ENCODE measurements around the gene OXSM. TPM values are rescaled to one million over a fixed set of nuclear protein-coding genes. Genes with fewer than 3 reads are reported as not detected.
A peak's percentile ranks its signal among the peaks of the same experiment; 100 is the strongest.

The OXSM gene
- total RNA-seq, 1 experiment from 2014 or later: 17.7 TPM

DNA sequence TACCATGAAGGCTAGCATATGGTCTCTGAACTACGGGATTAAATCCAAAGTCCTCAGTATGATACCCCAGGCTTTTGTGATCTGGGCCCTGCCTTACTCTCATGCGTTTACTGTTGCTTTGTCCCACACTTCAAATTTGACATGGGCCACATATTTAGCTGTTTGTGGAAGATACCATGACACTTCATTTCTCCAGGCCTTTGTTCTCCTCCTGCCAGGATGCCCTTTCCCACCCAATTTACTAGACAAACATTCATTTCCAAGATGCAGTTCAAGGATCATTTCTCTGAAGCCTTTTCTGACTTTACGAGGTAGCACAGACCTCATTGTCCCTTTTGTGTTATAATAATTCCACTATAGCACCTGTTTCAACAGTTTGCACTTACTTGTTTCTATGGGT is 2.2 kb upstream of the OXSM start:
- Histone ChIP-seq H4K20me1 (ENCODE audit: insufficient read depth) (no peaks in the 10 kb centered on the region), H3K9ac (ENCODE audit: low read length) (no peak overlapping the region), H3K36me3 (ENCODE audit: control insufficient read depth in 1 of 2, insufficient read depth in 2 of 2, low read length in 2 of 2) (no peaks in the 10 kb centered on the region), H3K27me3 (ENCODE audit: insufficient read depth, low read length) (no peaks in the 10 kb centered on the region), H3K79me2 (ENCODE audit: insufficient read depth, low read length) (peaks cover 26% of the 10 kb centered on the region), H3K9me2 (ENCODE audit: insufficient read depth) (no peaks in the 10 kb centered on the region), H2AFZ (ENCODE audit: low read depth, low read length, poor library complexity, severe bottlenecking) (no peak overlapping the region), H3K4me3 (replicated peaks in 1 of 2; ENCODE audit: low read depth in 1 of 2, low read length in 2 of 2) (no peak overlapping the region), H3K27ac (ENCODE audit: low read depth, low read length) (no peak overlapping the region), H3K9me3 (ENCODE audit: control insufficient read depth in 1 of 2, insufficient read depth in 1 of 2, low read depth in 1 of 2, low read length in 2 of 2) (no peaks in the 10 kb centered on the region), H3K4me1 (ENCODE audit: control insufficient read depth in 1 of 2, insufficient read depth in 2 of 2, low read length in 2 of 2) (peaks cover 3 to 25% of the 10 kb centered on the region in 2 experiments; a peak in 2 of 4 replicates), H3K4me2 (ENCODE audit: low read length) (no peak overlapping the region)
- ChIA-PET RAD21 (ENCODE audit: low non-redundant PET in 1 of 2, low total read pairs in 2 of 2, uncharacterized antibody in 2 of 2, unreplicated experiment in 2 of 2) (no interaction called here), CTCF (no interaction called here), POLR2A (no interaction called here)
- BruUV-seq (replicated peaks): no TSS peak
- intact Hi-C loops (cut with micrococcal nuclease): loop anchor here (2.0 kb wide), 1 partner anchor 123 kb away; the partner anchor contains the start of gene TOP2B
- ATAC-seq (no peak), DNase-seq (ENCODE audit: low read depth, low spot score) (no peak)
- TF ChIP-seq TCF7L2 (IDR thresholded peaks at IDR 0.05; ENCODE audit: borderline replicate concordance, extremely low read depth, insufficient read depth, insufficient read length) (no peak), JUND (IDR thresholded peaks at IDR 0.05) (no peak), ZFX (IDR thresholded peaks at IDR 0.05) (no peak), CBX3 (IDR thresholded peaks at IDR 0.05; ENCODE audit: low read depth) (no peak), ZNF274 (IDR thresholded peaks at IDR 0.05; ENCODE audit: low read depth, low read length) (no peak), EZH2phosphoT487 (IDR thresholded peaks at IDR 0.05; ENCODE audit: borderline replicate concordance) (no peak)
- TF ChIP-seq, protein P1, sequence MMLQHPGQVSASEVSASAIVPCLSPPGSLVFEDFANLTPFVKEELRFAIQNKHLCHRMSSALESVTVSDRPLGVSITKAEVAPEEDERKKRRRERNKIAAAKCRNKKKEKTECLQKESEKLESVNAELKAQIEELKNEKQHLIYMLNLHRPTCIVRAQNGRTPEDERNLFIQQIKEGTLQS (IDR thresholded peaks at IDR 0.05): no peak

DNA sequence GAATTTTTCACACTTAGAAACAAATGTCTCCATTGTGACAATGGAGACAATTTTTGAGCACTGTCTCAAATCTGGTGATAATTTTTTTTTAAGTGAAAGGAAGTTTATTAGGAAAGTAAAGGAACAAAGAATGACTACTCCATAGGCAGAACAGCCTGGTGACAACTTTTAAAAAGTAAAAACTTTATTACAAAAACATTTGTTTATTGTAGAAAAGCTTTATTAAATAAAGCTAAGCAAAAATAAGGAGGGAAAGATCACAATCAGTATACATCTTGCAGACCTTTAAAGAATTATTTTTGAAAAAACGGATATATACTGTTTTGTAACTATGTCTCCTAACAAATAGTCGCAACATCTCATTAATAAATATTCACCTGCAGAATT is 688 bp upstream of the OXSM start:
- ATAC-seq: no peak
- TF ChIP-seq SIN3A (IDR thresholded peaks at IDR 0.05; ENCODE audit: low read depth) (no peak), POLR2A (IDR thresholded peaks at IDR 0.05; ENCODE audit: borderline replicate concordance, extremely low read depth, insufficient read depth, insufficient read length) (no peak), TCF7L2 (IDR thresholded peaks at IDR 0.05; ENCODE audit: borderline replicate concordance, extremely low read depth, insufficient read depth, insufficient read length) (no peak), FOSL1 (IDR thresholded peaks at IDR 0.05; ENCODE audit: low read depth) (no peak), SRF (IDR thresholded peaks at IDR 0.05; ENCODE audit: low read depth) (no peak), SP1 (IDR thresholded peaks at IDR 0.05; ENCODE audit: low read depth) (no peak)
- TF ChIP-seq, protein P2, sequence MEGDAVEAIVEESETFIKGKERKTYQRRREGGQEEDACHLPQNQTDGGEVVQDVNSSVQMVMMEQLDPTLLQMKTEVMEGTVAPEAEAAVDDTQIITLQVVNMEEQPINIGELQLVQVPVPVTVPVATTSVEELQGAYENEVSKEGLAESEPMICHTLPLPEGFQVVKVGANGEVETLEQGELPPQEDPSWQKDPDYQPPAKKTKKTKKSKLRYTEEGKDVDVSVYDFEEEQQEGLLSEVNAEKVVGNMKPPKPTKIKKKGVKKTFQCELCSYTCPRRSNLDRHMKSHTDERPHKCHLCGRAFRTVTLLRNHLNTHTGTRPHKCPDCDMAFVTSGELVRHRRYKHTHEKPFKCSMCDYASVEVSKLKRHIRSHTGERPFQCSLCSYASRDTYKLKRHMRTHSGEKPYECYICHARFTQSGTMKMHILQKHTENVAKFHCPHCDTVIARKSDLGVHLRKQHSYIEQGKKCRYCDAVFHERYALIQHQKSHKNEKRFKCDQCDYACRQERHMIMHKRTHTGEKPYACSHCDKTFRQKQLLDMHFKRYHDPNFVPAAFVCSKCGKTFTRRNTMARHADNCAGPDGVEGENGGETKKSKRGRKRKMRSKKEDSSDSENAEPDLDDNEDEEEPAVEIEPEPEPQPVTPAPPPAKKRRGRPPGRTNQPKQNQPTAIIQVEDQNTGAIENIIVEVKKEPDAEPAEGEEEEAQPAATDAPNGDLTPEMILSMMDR (IDR thresholded peaks at IDR 0.05 in 2 of 3, conservative IDR thresholded peaks at IDR 0.05 in 1 of 3; ENCODE audit: borderline replicate concordance in 1 of 3, insufficient read depth in 1 of 3, low read depth in 2 of 3, low read length in 2 of 3): no peak
- Histone ChIP-seq H3K9me3 (ENCODE audit: control insufficient read depth in 1 of 2, insufficient read depth in 1 of 2, low read depth in 1 of 2, low read length in 2 of 2) (no peaks in the 10 kb centered on the region), H3K4me1 (ENCODE audit: control insufficient read depth in 1 of 2, insufficient read depth in 2 of 2, low read length in 2 of 2) (peaks cover under 1 to 18% of the 10 kb centered on the region in 2 experiments; a peak in 2 of 4 replicates), H4K20me1 (ENCODE audit: insufficient read depth) (no peaks in the 10 kb centered on the region), H3K79me2 (ENCODE audit: insufficient read depth, low read length) (peaks cover 27% of the 10 kb centered on the region), H3K36me3 (ENCODE audit: control insufficient read depth in 1 of 2, insufficient read depth in 2 of 2, low read length in 2 of 2) (peaks cover 0 to 6% of the 10 kb centered on the region in 2 experiments; a peak in 1 of 4 replicates), H3K27me3 (ENCODE audit: insufficient read depth, low read length) (no peaks in the 10 kb centered on the region), H3K9me2 (ENCODE audit: insufficient read depth) (no peaks in the 10 kb centered on the region), H3K4me2 (ENCODE audit: low read length) (peak overlapping the region; percentile 79), H3K9ac (ENCODE audit: low read length) (peak overlapping the region; percentile 74), H3K27ac (ENCODE audit: low read depth, low read length) (peak overlapping the region; percentile 64; the same call in 1 of the 2 replicates), H2AFZ (ENCODE audit: low read depth, low read length, poor library complexity, severe bottlenecking) (no peak overlapping the region), H3K4me3 (replicated peaks in 1 of 2; ENCODE audit: low read depth in 1 of 2, low read length in 2 of 2) (peak overlapping the region; percentile 71 to 83)
- BruUV-seq (replicated peaks): TSS peak; percentile 84
- ChIA-PET CTCF (no interaction called here), POLR2A (no interaction called here), RAD21 (ENCODE audit: low non-redundant PET in 1 of 2, low total read pairs in 2 of 2, uncharacterized antibody in 2 of 2, unreplicated experiment in 2 of 2) (no interaction called here)
- DNase-seq (ENCODE audit: low read depth, low spot score): no peak
- intact Hi-C loops (cut with micrococcal nuclease): loop anchor here (2.0 kb wide), 1 partner anchor 124 kb away; the partner anchor contains the start of gene TOP2B
